ENCODE results near the gene CDC25A. TPM values are rescaled to one million over a fixed set of nuclear protein-coding genes. Genes with fewer than 3 reads are reported as not detected.
"Not testable (repeated sequence)": the region's sequence is repeated elsewhere in the genome, so short reads cannot be mapped to it uniquely, and the experiment has no call there.

The CDC25A gene
- total and polyA plus RNA-seq, 4 experiments from 2014 or later, result 0.09 TPM; not detected in 3

DNA sequence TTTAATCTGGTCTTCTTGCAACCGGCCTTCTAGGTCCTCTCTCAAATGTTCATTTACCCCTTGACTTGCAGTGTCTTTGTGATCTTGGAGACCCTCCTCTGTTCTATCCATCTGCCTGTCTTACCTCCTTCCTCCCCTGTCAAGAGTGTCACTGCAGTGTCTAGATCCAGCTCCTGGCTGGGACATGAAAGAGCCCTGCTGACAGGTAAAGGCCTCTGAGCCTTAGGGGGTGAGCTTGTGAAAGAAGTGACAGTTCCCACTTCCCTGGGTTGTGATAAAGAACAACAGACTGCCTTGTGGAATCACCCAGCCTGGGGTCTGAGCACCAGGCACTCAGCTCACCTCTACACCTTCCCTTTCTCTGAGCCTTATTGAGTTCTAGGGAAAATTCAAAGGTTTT lies 68.0 kb downstream of the CDC25A start:
- H3K27ac Mint-ChIP-seq, result no peak overlapping the region
- ChIA-PET POLR2A (ENCODE audit: partially characterized antibody) (no interaction called here), CTCF (ENCODE audit: partially characterized antibody) (no interaction called here)
- no peak for DNase-seq
- H3K4me3 ChIP-seq (ENCODE audit: low read length in 2 of 2), result no peak overlapping the region
- H3K4me3 Mint-ChIP-seq, result no peak overlapping the region
- no peaks in the 10 kb centered on the region for H3K36me3 ChIP-seq (ENCODE audit: insufficient read depth, low read length)
- no peaks in the 10 kb centered on the region for H3K9me3 ChIP-seq (ENCODE audit: control insufficient read depth in 1 of 2, low read length in 2 of 2)
- no peaks in the 10 kb centered on the region for H3K9me3 Mint-ChIP-seq
- H3K27ac ChIP-seq (ENCODE audit: low read depth, low read length), result no peak overlapping the region
- H3K27me3 ChIP-seq (ENCODE audit: insufficient read depth, low read length), result no peaks in the 10 kb centered on the region
- no peaks in the 10 kb centered on the region for H3K36me3 Mint-ChIP-seq
- intact Hi-C loops (cut with micrococcal nuclease), result no loop called here
- no peaks in the 10 kb centered on the region for H3K4me1 Mint-ChIP-seq
- H3K27me3 Mint-ChIP-seq, result no peaks in the 10 kb centered on the region
- H3K4me1 ChIP-seq (ENCODE audit: insufficient read depth, low read length), result no peaks in the 10 kb centered on the region

DNA sequence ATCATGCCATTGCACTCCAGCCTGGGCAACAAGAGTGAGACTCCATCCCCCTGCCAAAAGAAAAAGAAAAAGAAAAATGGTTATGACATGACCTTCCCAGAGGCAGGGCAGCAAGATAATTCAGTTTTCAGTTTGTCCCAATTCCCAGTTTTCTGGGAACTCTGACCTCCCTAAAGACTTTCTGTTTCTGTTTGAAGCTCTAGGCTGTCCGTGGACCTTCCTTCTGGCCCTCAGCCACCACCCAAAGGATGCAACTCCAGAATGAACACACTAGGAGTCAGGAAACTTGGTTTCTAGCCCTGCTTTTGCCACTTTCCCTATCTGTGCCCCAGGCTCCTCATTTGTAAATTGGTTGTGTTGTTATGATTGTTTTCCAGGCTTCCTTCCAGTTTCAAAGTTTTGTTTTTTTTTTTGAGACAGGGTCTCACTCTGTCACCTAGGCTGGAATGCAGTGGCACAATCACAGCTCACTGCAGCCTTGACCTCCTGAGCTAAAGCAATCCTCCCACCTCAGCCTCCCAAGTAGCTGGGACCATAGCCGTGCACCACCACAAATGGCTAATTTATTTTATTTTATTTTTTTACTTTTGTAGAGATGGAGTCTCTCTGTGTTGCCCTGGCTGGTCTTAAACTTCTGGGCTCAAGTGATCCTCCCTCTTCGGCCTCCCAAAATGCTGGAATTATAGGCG lies 68.6 kb downstream of the CDC25A start:
- no peaks in the 10 kb centered on the region for H3K27me3 ChIP-seq (ENCODE audit: insufficient read depth, low read length)
- Mint-ChIP-seq H3K36me3 (no peaks in the 10 kb centered on the region), H3K4me3 (no peak overlapping the region), H3K4me1 (peaks cover 0 to 3% (median 0%) of the 10 kb centered on the region in 4 donors), H3K27me3 (no peaks in the 10 kb centered on the region), H3K27ac (peak overlapping the region in 1 of 7 donors; percentile 36), H3K9me3 (no peaks in the 10 kb centered on the region)
- no peaks in the 10 kb centered on the region for H3K36me3 ChIP-seq (ENCODE audit: insufficient read depth, low read length)
- no peaks in the 10 kb centered on the region for H3K9me3 ChIP-seq (ENCODE audit: control insufficient read depth in 1 of 2, low read length in 2 of 2)
- intact Hi-C loops (cut with micrococcal nuclease), result no loop called here
- no peak for DNase-seq
- ChIA-PET CTCF (ENCODE audit: partially characterized antibody) (no interaction called here), POLR2A (ENCODE audit: partially characterized antibody) (no interaction called here)
- H3K27ac ChIP-seq (ENCODE audit: low read depth, low read length), result no peak overlapping the region
- H3K4me1 ChIP-seq (ENCODE audit: insufficient read depth, low read length), result no peaks in the 10 kb centered on the region
- H3K4me3 ChIP-seq (ENCODE audit: low read length in 2 of 2), result no peak overlapping the region

GRCh38 chr3:48118928-48119327 lies 69.3 kb downstream of the CDC25A start:
- no peak for DNase-seq
- CTCF ChIA-PET (ENCODE audit: partially characterized antibody), result no interaction called here
- intact Hi-C loops (cut with micrococcal nuclease), result no loop called here
- H3K27ac ChIP-seq (ENCODE audit: low read depth, low read length), result no peak overlapping the region
- no peak overlapping the region for H3K4me3 ChIP-seq (ENCODE audit: low read length in 2 of 2)
- no peaks in the 10 kb centered on the region for H3K36me3 ChIP-seq (ENCODE audit: insufficient read depth, low read length)
- H3K27me3 Mint-ChIP-seq, result no peaks in the 10 kb centered on the region
- H3K9me3 Mint-ChIP-seq, result no peaks in the 10 kb centered on the region
- no peak overlapping the region for H3K4me3 Mint-ChIP-seq
- H3K9me3 ChIP-seq (ENCODE audit: control insufficient read depth in 1 of 2, low read length in 2 of 2), result no peaks in the 10 kb centered on the region
- POLR2A ChIA-PET (ENCODE audit: partially characterized antibody), result no interaction called here
- no peaks in the 10 kb centered on the region for H3K4me1 ChIP-seq (ENCODE audit: insufficient read depth, low read length)
- no peak overlapping the region for H3K27ac Mint-ChIP-seq
- H3K4me1 Mint-ChIP-seq, result peaks cover 0 to 5% (median 0%) of the 10 kb centered on the region in 4 donors
- no peaks in the 10 kb centered on the region for H3K36me3 Mint-ChIP-seq
- H3K27me3 ChIP-seq (ENCODE audit: insufficient read depth, low read length), result no peaks in the 10 kb centered on the region

DNA sequence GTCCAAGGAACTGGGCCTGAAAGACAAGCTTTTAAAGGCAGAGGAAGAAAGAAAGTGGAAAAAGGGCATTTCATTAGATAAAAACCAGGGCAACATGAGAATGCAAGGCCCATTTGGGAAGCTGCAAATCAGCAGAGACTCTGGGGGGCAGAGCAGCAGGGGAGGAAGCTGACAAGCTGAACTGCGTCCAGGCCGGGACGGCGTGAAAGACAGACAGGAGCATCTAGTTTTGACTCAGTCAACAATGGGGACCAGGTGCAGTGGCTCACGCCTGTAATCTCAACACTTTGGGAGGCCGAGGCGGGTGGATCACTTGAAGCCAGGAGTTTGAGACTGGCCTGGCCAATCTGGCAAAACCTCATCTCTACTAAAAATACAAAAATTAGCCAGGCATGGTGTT lies 69.9 kb downstream of the CDC25A start:
- Histone ChIP-seq H3K4me1 (ENCODE audit: insufficient read depth, low read length) (no peaks in the 10 kb centered on the region), H3K27me3 (ENCODE audit: insufficient read depth, low read length) (no peaks in the 10 kb centered on the region), H3K27ac (ENCODE audit: low read depth, low read length) (no peak overlapping the region), H3K9me3 (ENCODE audit: control insufficient read depth in 1 of 2, low read length in 2 of 2) (no peaks in the 10 kb centered on the region), H3K36me3 (ENCODE audit: insufficient read depth, low read length) (no peaks in the 10 kb centered on the region), H3K4me3 (ENCODE audit: low read length in 2 of 2) (no peak overlapping the region)
- peak overlapping the region in 1 of 8 donors; percentile 49 for H3K4me3 Mint-ChIP-seq
- H3K27me3 Mint-ChIP-seq, result no peaks in the 10 kb centered on the region
- ChIA-PET POLR2A (ENCODE audit: partially characterized antibody) (no interaction called here), CTCF (ENCODE audit: partially characterized antibody) (no interaction called here)
- no peaks in the 10 kb centered on the region for H3K36me3 Mint-ChIP-seq
- peaks cover 0 to 5% (median 0%) of the 10 kb centered on the region in 4 donors for H3K4me1 Mint-ChIP-seq
- no peaks in the 10 kb centered on the region for H3K9me3 Mint-ChIP-seq
- intact Hi-C loops (cut with micrococcal nuclease), result no loop called here
- H3K27ac Mint-ChIP-seq, result peak overlapping the region in 1 of 7 donors; percentile 5
- DNase-seq, result no peak

DNA sequence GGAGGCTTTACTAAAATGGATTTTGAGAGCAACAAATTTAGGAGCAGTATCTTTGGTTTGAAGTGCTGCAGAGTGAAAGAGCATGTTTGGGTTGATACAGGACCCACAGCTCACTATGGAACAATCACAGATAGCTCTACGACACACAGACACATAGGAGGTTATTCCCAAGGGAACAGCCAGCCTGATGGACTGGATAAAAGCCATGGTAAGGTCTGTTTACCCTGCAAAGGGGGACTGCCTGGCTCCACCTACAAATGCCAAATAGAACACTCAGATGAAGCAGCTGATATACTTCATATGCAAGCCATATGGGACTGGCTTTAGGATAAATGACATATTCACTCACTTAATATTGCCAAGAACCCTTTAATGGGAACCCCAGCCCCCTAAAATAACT lies 75.4 kb downstream of the CDC25A start:
- no peak overlapping the region for H3K4me3 ChIP-seq (ENCODE audit: low read length in 2 of 2)
- peaks cover 14% of the 10 kb centered on the region for H3K4me1 ChIP-seq (ENCODE audit: insufficient read depth, low read length)
- H3K36me3 ChIP-seq (ENCODE audit: insufficient read depth, low read length), result no peaks in the 10 kb centered on the region
- CTCF ChIA-PET (ENCODE audit: partially characterized antibody), result interaction anchor here (1.1 kb wide), 1 partner anchor 11 kb away, joined by 3 read pairs; no protein-coding TSS in a partner anchor
- H3K4me1 Mint-ChIP-seq, result peaks cover 6 to 18% (median 10%) of the 10 kb centered on the region in 4 donors
- H3K9me3 Mint-ChIP-seq, result peaks cover 0 to 8% (median 0%) of the 10 kb centered on the region in 8 donors
- intact Hi-C loops (cut with micrococcal nuclease), result no loop called here
- peak overlapping the region; percentile 31 to 79 (median 66) for H3K4me3 Mint-ChIP-seq
- no peak for DNase-seq
- H3K36me3 Mint-ChIP-seq, result no peaks in the 10 kb centered on the region
- no peaks in the 10 kb centered on the region for H3K27me3 ChIP-seq (ENCODE audit: insufficient read depth, low read length)
- no peaks in the 10 kb centered on the region for H3K27me3 Mint-ChIP-seq
- POLR2A ChIA-PET (ENCODE audit: partially characterized antibody), result interaction anchor here (1.4 kb wide), 1 partner anchor 24 kb away, joined by 5 read pairs; no protein-coding TSS in a partner anchor
- peak overlapping the region; percentile 33 to 93 (median 85) for H3K27ac Mint-ChIP-seq
- H3K27ac ChIP-seq (ENCODE audit: low read depth, low read length), result peak overlapping the region; percentile 46
- no peaks in the 10 kb centered on the region for H3K9me3 ChIP-seq (ENCODE audit: control insufficient read depth in 1 of 2, low read length in 2 of 2)

DNA sequence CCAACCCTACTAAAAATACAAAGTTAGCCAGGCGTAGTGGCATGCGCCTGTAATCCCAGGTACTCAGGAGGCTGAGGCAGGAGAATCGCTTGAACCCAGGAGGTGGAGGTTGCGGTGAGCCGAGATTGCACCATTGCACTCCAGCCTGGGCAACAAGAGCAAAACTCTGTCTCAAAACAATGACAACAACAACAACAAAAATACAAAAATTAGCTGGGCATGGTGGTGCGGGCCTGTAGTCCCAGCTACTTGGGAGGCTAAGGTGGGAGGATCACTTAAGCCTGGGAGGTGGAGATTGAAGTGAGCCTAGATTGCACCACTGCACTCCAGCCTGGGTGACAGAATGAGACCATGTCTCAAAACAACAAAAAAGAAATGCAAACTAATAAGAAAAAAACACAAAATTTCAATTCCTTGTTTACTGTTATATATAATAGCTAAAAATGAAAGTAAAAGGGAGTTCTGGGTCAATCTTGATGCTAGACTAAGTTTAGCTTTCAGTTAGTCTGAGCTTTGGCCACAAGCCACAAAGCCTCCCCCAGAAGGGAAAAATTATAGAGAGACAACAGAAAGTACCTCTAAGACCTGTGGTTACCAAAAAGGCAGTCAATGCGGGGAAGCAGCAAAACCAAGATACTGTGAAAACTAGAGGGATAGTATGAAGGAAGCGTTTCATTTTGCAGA lies 76.0 kb downstream of the CDC25A start:
- H3K27ac ChIP-seq (ENCODE audit: low read depth, low read length), result peak overlapping the region; percentile 46
- Mint-ChIP-seq H3K4me3 (peak overlapping the region; percentile 31 to 79 (median 66)), H3K27ac (peak overlapping the region; percentile 33 to 93 (median 85)), H3K4me1 (peaks cover 7 to 18% (median 10%) of the 10 kb centered on the region in 4 donors)
- intact Hi-C loops (cut with micrococcal nuclease); H3K27me3 ChIP-seq (ENCODE audit: insufficient read depth, low read length); H3K4me3 ChIP-seq (ENCODE audit: low read length in 2 of 2); H3K9me3 Mint-ChIP-seq; H3K36me3 Mint-ChIP-seq; H3K9me3 ChIP-seq (ENCODE audit: control insufficient read depth in 1 of 2, low read length in 2 of 2); H3K36me3 ChIP-seq (ENCODE audit: insufficient read depth, low read length); H3K27me3 Mint-ChIP-seq: not testable (repeated sequence)
- H3K4me1 ChIP-seq (ENCODE audit: insufficient read depth, low read length), result peaks cover 14% of the 10 kb centered on the region
- CTCF ChIA-PET (ENCODE audit: partially characterized antibody), result interaction anchor here (1.1 kb wide), 1 partner anchor 11 kb away, joined by 3 read pairs; no protein-coding TSS in a partner anchor
- POLR2A ChIA-PET (ENCODE audit: partially characterized antibody), result interaction anchor here (1.4 kb wide), 1 partner anchor 24 kb away, joined by 5 read pairs; no protein-coding TSS in a partner anchor
- peak; percentile 38 to 66 (median 42) for DNase-seq

DNA sequence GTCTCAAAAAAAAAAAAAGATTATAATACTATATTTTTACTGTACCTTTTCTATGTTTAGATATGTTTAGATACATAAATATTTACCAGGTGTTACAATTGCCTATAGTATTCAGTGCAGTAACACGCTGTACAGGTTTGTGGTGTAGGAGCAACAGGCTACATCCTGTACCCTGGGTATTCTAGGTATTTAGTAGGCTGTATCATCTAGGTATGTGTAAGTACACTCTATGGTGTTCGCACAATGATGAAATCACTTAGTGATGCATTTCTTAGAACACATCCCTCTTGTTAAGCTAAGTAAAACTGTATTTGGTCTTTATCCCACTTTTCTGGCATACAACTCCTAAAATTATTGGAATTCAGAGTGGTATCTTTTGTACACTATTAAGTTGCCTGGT lies 77.8 kb downstream of the CDC25A start:
- Histone ChIP-seq H3K9me3 (ENCODE audit: control insufficient read depth in 1 of 2, low read length in 2 of 2) (no peaks in the 10 kb centered on the region), H3K27ac (ENCODE audit: low read depth, low read length) (no peak overlapping the region), H3K27me3 (ENCODE audit: insufficient read depth, low read length) (no peaks in the 10 kb centered on the region), H3K4me3 (ENCODE audit: low read length in 2 of 2) (no peak overlapping the region), H3K36me3 (ENCODE audit: insufficient read depth, low read length) (no peaks in the 10 kb centered on the region), H3K4me1 (ENCODE audit: insufficient read depth, low read length) (peaks cover 14% of the 10 kb centered on the region)
- Mint-ChIP-seq H3K9me3 (peaks cover 0 to 8% (median 0%) of the 10 kb centered on the region in 8 donors), H3K4me3 (no peak overlapping the region), H3K27me3 (peaks cover 0 to 3% of the 10 kb centered on the region in 2 donors), H3K4me1 (peaks cover 7 to 18% (median 10%) of the 10 kb centered on the region in 4 donors), H3K36me3 (no peaks in the 10 kb centered on the region), H3K27ac (no peak overlapping the region)
- ChIA-PET CTCF (ENCODE audit: partially characterized antibody) (no interaction called here), POLR2A (ENCODE audit: partially characterized antibody) (no interaction called here)
- DNase-seq, result no peak
- intact Hi-C loops (cut with micrococcal nuclease), result no loop called here

Measured in CD4-positive, alpha-beta memory T cell (primary cell).